Activated CD4-positive, alpha-beta T cell treated with anti-CD3 and anti-CD28 coated beads, Interleukin-2, Interleukin-6, amounts not matched to agents 100 ng/mL and 50 ng/mL, durations not matched to agents 16 hours and 8 hours (primary cell): ENCODE results near the gene CFAP141.
"Not testable (repeated sequence)": the region's sequence is repeated elsewhere in the genome, so short reads cannot be mapped to it uniquely, and the experiment has no call there.

ENCODE experiments used
- DNase-seq: peaks from one replicate; pipeline ENCODE4 v3.0.0-alpha.2; 2020

Gene CFAP141

DNA sequence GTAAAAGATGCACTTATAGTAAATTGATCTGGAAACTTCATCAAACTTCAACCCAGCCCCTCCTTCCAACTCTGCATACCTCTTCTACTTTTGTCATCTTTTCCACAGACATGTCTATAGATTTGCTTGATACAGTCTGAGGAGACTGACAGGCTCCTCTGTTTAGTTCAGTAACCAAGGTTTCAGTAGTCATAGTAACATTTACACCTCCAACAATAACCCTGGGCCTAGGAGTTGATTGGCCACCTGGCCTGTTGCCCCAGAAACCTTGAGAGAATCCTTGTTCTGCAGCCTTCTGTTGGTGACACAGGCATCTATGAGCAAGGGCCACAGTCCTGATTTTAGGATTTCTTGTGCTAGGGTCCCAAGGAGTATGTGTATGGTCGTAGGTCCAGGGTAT lies at the start of gene CFAP141:
Gene CFAP141 (minus strand): TSS at position 138 of the 400 bp plus-strand sequence. CDS start 26 bp downstream, at position 112.
- DNase-seq: peak; percentile 49

DNA sequence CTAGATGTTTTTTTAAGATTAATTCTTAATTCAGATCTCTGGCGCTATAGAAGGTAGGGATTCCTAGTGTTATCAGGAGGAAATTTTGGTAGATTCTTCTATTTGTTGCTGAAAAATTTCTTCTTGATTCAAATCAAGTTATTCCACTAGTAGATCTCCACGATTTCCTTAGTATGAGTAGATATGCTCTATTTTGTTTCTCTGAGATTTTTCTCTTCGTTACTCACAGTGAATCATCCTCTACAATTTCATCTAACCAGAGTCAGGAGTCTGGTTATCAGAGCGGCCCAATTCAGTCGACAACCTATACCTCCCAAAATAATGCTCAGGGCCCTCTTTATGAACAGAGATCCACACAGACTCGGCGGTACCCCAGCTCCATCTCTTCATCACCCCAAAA lies 47.5 kb upstream of the CFAP141 start:
- DNase-seq: no peak

DNA sequence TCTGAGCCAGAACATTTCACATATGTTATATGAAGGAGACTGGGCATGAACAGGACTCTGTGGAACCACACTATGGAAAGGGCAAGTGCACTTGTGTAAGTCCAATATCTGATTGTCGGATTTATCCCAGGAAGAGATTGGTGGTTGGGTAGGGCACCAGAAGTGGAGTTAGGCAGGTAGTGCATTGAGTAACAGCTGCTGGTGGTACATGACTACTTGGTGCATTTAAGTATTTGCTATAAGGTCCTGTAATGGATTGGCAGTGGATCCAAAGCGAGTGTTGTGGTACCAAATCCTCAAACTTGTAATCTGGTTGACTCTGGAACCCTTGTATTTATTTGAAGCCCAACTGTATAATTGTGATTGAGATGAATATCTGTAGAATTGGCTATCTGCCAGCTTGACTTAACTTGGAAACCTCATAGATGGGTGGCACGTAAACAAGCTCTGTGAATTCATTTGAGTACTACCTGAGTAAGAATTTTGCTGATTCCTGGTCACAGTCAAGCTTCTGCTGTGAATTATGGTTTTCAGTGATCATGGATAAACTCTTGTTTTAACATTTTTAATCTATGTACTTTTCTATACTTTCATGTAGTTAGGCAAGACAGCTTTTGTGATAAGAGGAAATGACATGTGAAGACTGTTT lies 35.7 kb upstream of the CFAP141 start:
- DNase-seq: no peak

DNA sequence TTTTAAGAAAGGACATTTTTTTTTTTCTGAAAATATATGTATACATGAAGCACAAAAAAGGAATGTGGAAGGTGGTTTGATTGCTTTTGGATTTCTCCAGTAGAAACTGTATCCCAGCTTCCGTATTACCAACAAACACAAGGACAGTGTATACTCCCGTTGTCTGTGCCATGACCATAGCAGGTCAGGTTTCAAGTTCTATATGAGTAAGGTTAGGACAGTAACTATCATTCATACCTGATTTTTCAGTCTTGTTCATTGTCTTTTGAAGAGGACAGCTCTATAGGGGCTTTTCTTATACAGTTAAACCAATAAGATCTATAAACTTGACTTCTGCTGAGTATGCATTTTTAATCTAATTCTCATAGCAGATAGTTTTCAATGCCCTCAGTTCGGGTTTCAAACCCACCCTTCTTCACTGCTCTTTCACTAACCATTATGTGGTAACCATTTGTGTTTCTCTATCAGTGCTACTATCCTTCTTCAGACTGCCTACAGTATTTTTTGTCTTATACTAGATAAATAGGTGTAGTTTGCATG lies 34.2 kb upstream of the CFAP141 start:
- no peak for DNase-seq

DNA sequence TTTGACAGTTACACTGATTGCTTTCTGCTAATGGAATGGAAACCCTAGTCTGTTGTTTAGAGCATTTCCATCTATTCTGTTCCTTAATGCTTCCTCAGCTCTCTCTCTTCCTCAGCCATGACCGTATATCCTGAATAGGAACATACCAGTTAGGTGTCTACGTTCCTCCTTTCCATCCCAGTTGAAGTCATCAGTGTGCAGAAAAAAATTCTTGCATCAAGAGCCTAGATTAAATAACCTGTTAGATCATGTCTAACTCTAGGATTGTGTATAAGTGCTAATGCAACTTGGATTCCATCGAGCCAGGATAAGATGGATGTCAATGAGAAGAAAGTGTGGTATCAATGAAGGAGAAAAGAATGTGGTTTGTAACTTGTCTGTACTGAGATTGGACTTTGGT lies 33.4 kb upstream of the CFAP141 start:
- no peak for DNase-seq

DNA sequence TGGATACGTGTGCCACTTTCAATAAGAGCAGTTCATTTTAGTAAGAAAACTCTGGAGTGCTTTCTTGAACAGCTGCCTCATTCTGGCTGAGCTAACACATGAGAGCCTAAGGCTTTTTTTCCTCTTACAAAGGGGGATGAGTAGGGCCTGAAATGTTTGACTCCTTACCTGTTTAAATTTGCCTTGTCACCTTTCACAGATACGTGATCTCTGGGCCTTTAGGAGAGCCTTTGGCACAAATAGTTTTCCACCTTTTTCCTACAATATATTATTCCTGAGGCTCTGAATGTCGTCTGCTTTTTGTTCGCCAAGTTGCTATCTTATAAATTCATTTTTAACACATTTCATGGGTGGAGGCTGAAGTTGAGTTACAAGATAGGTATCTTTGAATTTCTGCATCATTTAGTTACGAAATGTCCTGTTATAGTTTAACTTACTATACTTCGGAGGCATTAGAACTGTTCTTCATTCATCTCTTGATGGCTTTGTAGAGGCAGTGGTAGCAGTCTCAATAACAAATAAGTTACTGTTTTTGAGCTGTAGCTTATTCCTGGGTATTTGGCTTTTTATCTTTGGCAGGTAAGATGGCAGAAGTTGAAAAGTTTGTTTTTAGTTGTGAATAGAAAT lies 31.9 kb upstream of the CFAP141 start:
- DNase-seq: no peak

DNA sequence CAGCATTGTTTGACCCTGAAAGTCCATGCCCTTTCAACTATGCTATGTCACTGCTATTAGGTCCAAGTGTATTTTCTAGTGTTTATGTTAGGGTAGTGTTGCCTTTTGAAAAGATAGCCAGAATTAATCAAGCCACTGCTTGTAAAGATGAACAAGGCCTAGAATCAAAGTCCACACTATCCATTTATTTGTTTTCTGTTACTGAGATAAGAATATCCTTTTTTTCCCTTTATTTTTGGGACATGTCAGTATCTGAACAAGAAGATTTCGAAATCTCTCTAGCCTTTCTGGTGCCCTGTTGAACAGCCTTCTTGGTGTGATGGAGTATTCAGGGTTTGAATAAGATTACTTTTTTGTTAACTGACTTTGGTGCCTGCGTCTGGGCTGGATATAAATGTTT lies 31.3 kb upstream of the CFAP141 start:
- no peak for DNase-seq

DNA sequence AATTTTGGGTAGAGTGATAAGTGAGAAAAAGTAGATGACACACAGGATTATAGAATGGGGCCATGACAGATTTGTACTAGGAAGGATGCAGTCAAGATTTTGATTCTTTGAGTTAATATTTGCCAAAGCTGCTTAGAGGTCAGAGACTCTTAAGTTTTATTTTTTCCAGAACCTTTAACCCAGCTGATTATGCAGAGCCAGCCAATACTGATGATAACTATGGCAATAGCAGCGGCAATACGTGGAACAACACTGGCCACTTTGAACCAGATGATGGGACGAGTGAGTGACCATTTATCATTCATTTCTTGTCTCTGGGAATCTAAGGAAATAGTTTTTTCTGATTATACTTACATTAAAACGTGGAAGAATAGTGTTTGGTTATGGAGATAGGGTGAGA lies 30.7 kb upstream of the CFAP141 start:
- no peak for DNase-seq

DNA sequence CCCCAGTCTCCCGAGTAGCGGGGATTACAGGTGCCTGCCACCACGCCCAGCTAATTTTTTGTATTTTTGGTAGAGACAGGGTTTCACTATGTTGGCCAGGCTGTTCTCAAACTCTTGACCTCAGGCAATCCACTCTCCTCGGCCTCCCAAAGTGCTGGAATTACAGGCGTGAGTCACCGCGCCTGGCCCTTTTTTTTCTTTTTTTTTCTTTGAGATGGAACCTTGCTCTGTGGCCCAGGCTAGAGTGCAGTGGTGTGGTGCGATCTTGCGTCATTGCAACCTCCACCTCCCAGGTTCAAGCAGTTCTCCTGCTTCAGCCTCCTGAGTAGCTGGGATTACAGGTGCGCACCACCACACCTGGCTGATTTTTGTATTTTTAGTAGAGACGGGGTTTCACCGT lies 27.0 kb upstream of the CFAP141 start:
- not testable (repeated sequence) for DNase-seq

DNA sequence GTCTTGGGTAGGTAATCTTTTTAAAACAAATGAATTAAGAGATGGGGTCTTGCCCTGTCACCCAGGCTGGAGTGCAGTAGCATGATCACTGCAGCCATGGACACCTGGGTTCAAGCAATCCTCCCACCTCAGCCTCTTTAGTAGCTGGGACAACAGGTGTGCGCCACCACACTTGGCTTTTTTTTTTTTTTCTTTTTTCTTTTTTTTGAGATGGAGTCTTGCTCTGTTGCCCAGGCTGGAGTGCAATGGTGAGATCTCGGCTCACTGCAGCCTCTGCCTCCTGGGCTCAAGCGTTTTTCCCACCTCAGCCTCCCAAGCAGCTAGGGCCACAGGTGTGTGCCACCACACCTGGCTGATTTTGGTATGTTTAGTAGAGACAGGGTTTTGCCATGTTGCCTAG lies 25.0 kb upstream of the CFAP141 start:
- DNase-seq: not testable (repeated sequence)

DNA sequence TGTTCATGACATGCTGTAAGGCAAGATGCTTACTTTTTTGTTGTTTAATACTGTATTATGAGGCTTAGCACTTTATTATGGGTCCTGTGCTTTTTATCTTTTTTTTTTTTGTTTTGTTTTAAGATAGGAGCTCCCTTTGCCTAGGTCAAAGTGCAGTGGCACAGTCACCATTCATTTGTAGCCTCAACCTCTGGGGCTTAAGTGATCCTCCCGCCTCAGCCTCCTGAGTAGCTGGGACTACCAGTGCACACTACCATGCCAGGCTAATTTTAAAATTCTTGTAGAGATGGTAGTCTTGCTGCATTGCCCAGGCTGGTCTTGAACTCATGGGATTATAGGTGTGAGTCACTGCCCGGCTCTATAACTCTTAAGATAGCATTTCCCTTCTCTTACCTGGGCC lies 19.2 kb upstream of the CFAP141 start:
- DNase-seq: no peak

DNA sequence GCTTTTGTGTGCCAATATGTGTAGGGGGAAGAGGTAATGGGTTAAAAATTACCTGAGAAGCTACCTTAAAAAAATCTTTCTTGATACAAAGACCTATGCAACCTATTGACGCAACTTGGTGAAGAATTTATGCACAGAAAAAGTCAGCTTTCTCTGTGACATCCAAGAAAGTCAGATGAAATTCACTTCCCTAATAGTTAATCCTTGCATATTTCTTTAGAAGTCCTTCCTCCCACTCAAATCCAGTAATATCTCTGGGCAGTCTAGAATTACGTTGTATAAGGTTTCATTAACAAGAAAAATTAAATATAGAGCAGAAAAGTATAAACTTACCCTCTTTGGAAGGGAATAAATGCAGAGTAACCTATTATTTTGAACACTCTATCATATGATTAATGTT lies 17.5 kb upstream of the CFAP141 start:
- DNase-seq: no peak

DNA sequence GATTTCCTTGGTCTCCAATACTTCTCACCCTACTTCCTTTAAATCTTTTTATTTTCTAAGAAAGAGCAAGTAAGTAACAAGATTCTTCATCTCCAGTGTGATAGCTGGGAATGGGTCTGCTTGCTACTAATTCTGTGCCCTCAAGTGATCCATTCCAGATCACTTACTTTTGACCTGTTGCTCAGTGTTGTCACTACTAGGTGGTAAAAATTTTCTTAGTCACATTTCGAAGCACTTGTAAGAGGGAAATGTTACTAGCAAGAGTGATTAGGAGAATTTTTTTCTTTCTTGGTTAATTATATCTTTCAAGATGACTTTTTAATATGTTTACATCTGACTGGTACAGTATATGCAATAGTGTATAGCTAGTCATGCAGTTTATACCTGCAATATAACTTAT lies 16.8 kb upstream of the CFAP141 start:
- no peak for DNase-seq

DNA sequence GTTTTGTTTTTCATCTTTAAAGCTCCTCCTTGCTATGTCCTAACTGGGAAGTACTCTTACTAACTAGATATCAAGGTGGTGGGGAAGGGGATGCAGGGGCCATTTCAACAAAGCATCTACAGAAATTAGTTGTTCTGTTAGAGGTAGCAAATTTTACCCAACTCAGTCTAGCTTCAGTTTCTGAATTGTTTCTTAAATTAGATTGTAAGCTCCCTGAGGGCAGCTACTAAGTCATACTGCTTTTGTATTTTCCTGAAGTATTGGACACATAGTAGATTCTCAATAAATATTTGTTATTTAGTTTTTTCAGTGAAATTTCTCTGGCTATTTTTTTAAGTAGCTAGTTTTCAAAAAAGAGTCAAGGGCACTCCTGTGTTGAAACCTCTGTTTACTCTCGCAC lies 16.4 kb upstream of the CFAP141 start:
- DNase-seq: no peak

DNA sequence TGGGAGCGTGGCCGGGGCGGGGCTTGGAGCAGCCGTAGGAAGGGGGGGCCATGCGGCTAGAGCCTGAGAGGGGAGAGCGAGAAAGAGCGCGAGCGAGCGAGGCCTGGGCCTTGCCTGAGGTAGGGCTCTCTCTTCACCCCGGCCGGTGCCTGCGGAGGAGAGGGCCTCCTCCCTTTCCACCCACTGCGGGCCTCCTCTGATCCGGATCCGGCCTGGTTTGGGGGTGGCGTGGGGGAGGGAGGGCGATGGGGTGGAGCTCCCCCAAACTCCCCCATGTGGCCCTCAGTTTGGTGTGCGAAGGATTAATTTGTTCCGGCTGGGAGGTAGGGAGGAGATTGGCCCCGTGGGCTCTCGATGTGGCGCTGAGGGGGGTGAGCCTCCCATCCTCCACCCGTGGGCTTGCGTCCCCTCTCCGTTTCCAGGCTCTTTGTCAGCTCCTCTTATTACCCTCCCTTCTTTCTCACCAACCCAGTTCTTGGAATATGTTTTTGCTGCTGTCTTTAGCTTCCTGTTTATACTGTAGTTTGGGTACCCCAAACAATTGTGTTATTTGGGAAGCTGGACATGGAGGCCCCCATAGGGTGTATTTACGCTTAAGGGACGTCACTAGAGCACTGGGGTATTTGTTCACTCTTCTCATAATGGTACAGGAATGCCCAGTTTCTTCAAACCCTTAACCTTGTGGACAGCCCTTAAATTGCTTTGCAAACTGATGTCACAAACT lies 15.3 kb upstream of the CFAP141 start:
- peak; percentile 68 for DNase-seq

DNA sequence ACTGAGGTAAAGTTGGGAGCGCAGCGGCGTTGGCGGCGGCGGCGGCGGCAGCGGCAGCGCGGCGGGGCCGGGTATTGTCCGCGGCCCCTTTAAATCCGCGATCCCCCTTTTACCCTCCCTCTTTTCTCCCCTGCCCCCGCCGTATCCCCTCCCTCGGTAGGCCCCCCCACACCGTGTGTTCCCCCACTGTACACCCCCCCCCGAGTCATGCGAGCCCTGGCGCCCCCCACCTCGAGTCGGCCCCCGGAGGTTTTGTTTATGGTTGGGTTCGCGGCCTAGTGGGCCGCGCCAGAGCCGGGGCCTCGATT lies 14.8 kb upstream of the CFAP141 start:
- no peak for DNase-seq

DNA sequence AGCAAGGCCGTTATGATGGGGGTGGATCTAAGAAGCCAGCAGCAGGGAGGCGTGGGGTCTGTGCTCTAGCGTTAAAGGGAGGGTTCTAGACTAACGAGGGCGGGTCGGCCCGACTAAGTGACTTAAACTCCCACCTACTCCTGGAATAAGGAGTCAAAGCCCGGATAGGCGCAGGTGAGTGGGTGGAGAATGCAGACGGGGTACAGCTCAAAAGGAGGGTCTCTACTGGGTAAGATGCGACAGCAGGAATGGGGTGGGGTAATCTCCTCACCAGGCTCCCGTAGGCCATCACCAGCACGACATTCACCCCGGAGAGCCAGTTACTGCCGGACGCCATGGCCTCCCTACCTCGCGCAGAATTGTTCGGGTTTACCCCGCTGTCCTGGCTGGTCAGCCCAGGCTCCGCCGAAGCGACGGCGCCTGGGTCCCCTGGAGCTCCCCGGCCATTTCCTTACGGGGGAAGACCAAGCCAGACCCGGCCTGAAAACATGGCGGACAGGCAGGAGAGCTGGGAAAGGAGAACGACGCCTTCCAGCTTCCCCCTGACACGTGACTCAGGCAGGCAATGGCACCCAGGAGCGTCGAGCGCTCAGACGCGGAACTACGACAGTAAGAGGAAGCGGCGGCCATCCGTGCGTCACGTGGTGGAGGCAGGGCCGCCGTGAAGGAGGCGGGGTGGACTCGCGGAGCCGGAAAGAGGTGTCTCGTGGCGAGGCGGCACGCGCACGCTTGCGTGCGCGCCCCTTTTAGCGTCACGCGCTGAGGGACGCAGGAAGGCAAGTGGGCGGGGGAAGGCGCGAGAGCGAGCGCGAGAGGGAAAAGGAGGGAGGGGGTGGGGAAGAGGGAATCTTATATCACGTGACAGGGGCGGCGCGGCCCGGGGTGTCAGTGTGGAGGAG lies 14.2 kb upstream of the CFAP141 start, which contains the start of gene UBAP2L:
Gene UBAP2L (plus strand): TSS at position 885 of the 899 bp plus-strand sequence. CDS start 4,169 bp downstream, outside the sequence.
- peak; percentile 100 for DNase-seq

DNA sequence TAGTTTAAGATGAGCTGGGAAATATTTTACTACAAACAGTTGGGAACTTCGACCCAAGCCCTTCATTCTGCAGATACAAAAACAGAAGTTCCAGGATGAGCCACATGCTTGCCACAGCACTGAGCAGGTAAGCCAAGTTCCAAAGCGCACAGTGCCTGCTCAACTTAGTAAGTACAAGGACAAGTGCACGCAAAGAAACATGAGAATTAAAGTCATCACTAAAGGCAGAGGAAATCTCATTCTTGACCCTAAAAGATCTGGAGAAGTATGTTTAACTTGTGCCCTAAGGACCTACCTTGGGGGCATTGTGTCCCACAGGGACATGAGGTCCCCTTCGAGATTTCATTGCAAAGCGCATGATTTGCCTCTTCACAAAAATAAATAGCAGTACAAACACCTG lies 13.4 kb upstream of the CFAP141 start:
- no peak for DNase-seq

DNA sequence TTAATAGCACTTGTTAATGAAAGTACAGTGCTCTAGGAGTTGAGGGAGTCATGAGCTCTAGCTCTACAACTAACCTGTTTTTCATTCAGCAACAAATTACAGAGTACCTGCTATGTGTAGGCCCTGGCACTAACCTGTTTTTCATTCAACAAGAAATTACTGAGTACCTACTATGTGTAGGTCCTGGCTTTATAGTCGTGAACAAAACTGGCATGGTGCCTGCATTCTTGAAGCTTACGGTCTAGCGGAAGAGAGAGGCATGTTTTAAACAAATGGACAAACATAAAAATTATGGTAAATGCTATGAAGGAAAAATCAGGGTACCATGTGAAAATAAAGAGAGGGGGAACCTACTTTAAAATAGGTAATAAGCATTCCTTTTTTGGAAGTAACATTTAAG lies 12.4 kb upstream of the CFAP141 start:
- DNase-seq: no peak

DNA sequence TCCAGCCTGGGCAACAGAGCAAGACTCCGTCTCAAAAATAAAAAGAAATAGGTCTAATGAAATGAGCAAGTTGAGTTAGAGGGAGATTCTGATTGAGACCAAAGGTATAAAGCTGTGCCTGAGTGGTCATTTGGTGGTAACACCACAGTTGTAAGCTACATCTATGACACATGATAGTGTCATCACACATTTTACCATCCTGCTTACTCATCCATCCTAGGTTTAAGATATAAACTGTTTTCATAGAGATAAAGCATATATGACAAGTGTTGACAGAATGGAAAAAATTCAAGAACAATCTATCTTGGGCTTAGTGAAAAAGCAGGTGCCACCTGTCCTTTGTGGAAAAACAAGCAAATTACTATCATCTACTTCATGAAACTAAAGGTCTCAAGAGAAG lies 7.1 kb upstream of the CFAP141 start:
- peak; percentile 23 for DNase-seq

DNA sequence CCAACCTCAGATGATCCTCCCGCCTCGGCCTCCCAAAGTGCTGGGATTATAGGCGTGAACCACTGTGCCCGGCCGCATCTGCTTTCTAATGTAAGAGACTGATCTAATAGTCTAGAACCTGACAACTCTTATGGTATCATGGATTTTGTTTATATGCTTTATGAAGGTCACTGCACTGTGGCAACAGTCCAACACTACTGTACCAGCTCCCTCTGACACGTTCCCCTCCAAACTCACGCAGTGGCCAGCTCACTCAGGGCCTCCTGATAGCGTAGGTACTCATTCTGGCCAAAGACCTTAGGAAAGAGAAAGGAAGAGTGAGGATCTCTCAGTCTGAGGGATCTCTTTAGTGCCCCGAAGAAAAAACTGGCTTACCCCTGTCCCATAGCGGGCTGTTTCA lies 6.0 kb upstream of the CFAP141 start:
- DNase-seq: no peak

DNA sequence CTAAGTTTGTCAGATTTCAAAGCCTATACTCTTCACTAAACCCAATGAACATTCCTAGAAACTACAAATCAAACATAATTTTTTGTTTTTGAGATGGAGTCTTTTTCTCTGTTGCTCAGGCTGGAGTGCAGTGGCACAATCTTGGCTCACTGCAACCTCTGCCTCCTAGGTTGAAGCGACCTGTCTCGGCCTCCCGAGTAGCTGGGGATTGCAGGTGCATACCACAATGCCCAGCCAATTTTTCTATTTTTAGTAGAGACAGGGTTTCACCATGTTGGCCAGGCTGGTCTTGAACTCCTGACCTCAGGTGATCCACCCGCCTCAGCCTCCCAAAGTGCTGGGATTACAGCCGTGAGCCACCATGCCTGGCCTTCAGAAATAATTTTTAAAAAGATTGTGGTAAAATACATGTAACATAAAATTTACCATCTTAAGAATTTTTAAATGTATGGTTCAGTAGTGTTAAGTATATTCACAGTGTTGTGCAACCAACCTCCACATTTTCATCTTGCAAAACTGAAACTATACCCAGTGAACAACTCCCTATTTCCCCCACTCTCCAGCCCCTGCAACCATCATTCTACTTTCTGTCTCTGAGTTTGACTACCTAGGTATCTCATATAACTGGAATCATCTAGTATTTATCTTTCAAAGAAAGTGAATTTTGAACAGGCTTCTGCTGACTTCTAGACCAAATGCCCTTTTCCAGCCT lies 2.7 kb upstream of the CFAP141 start:
- no peak for DNase-seq
